Measurements from ENCODE around the gene SENP6.

Gene SENP6

GRCh38 chr6:75747152-75747992 is 145.7 kb downstream of the SENP6 start:
- no peak for ATAC-seq
- TF ChIP-seq, protein P1, sequence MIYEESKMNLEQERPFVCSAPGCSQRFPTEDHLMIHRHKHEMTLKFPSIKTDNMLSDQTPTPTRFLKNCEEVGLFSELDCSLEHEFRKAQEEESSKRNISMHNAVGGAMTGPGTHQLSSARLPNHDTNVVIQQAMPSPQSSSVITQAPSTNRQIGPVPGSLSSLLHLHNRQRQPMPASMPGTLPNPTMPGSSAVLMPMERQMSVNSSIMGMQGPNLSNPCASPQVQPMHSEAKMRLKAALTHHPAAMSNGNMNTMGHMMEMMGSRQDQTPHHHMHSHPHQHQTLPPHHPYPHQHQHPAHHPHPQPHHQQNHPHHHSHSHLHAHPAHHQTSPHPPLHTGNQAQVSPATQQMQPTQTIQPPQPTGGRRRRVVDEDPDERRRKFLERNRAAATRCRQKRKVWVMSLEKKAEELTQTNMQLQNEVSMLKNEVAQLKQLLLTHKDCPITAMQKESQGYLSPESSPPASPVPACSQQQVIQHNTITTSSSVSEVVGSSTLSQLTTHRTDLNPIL (CRISPR knock-in tag; IDR thresholded peaks at IDR 0.05; ENCODE audit: low read depth), result no peak

DNA sequence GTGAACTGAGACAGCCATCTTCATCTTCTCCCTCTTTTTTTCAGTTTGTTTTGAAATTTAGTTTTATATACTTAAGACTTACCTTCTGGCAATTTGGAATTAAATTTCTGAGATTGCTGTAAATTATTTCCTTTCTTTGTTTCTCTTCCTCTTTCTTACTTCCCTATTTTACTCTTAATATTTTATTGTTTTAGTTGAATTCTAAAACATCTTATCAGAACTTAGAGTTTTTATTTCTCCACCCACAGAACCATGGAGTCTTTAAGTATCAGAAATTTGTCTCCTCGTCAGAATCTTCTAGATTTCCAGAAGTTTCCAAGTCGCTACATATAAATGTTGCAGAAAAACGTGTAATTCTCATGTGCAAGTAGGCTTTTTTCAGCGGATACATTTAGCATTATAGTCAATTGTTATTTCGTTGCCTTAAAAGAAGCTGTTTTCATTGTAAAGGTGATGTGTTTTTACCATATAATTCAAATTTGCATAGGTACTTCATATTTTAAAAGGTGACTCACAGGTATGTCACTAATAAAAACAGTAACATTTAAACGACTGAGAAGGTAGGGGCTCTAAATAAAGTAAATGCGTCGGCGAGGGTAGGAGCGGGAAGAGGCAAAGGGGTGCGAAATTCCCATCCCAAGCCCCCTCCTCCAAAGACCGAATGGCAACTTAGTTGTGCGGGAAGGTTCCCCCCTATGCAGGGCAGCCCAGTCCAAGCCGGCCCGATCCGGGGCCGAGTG is 146.5 kb downstream of the SENP6 start:
- ATAC-seq, result peak; percentile 74
- TF ChIP-seq TSHZ2 (CRISPR knock-in tag; IDR thresholded peaks at IDR 0.05), result no peak
- no peak for TF ChIP-seq POU6F1 (CRISPR knock-in tag; IDR thresholded peaks at IDR 0.05; ENCODE audit: borderline replicate concordance, low read depth)
- TF ChIP-seq ISL1 (CRISPR knock-in tag; IDR thresholded peaks at IDR 0.05), result no peak
- TF ChIP-seq, protein P2, sequence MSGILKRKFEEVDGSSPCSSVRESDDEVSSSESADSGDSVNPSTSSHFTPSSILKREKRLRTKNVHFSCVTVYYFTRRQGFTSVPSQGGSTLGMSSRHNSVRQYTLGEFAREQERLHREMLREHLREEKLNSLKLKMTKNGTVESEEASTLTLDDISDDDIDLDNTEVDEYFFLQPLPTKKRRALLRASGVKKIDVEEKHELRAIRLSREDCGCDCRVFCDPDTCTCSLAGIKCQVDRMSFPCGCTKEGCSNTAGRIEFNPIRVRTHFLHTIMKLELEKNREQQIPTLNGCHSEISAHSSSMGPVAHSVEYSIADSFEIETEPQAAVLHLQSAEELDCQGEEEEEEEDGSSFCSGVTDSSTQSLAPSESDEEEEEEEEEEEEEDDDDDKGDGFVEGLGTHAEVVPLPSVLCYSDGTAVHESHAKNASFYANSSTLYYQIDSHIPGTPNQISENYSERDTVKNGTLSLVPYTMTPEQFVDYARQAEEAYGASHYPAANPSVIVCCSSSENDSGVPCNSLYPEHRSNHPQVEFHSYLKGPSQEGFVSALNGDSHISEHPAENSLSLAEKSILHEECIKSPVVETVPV (CRISPR knock-in tag; IDR thresholded peaks at IDR 0.05), result no peak

GRCh38 chr6:75748743-75749538 is 147.3 kb downstream of the SENP6 start, which contains the start of gene MYO6:
Gene MYO6 (plus strand): TSS chr6:75749239. CDS start chr6:75817548, 68,309 bp downstream.
- TF ChIP-seq RARB (CRISPR knock-in tag; IDR thresholded peaks at IDR 0.05) (no peak), ZC3H10 (CRISPR knock-in tag; IDR thresholded peaks at IDR 0.05) (0 out of 2 replicates have a peak, but pooled peaks have one; percentile 10)
- peak; percentile 87 for ATAC-seq

GRCh38 chr6:75751443-75751842 is 149.8 kb downstream of the SENP6 start:
- ATAC-seq, result no peak
- no peak for TF ChIP-seq TOX (CRISPR knock-in tag; IDR thresholded peaks at IDR 0.05; ENCODE audit: borderline replicate concordance)
- TF ChIP-seq, protein P2 (CRISPR knock-in tag; IDR thresholded peaks at IDR 0.05), result no peak
- TF ChIP-seq SNAI2 (CRISPR knock-in tag; IDR thresholded peaks at IDR 0.05), result no peak
- TF ChIP-seq ZFP30 (CRISPR knock-in tag; IDR thresholded peaks at IDR 0.05), result no peak

GRCh38 chr6:75752365-75752764 is 150.7 kb downstream of the SENP6 start:
- no peak for ATAC-seq
- TF ChIP-seq BACH2 (CRISPR knock-in tag; IDR thresholded peaks at IDR 0.05; ENCODE audit: borderline replicate concordance) (no peak), RARB (CRISPR knock-in tag; IDR thresholded peaks at IDR 0.05) (no peak), CSDC2 (CRISPR knock-in tag; IDR thresholded peaks at IDR 0.05) (no peak), ZNF565 (CRISPR knock-in tag; conservative IDR thresholded peaks at IDR 0.05; ENCODE audit: low read depth) (no peak), SNAI2 (CRISPR knock-in tag; IDR thresholded peaks at IDR 0.05) (no peak), TOX (CRISPR knock-in tag; IDR thresholded peaks at IDR 0.05; ENCODE audit: borderline replicate concordance) (no peak), POU6F1 (CRISPR knock-in tag; IDR thresholded peaks at IDR 0.05; ENCODE audit: borderline replicate concordance, low read depth) (no peak), ZFP3 (CRISPR knock-in tag; IDR thresholded peaks at IDR 0.05) (no peak), ESRRG (CRISPR knock-in tag; IDR thresholded peaks at IDR 0.05) (no peak), ARNTL (CRISPR knock-in tag; IDR thresholded peaks at IDR 0.05; ENCODE audit: borderline replicate concordance, low read depth) (no peak), PPARA (CRISPR knock-in tag; IDR thresholded peaks at IDR 0.05; ENCODE audit: borderline replicate concordance) (no peak), TCF4 (CRISPR knock-in tag; IDR thresholded peaks at IDR 0.05; ENCODE audit: borderline replicate concordance) (no peak), OSR1 (CRISPR knock-in tag; IDR thresholded peaks at IDR 0.05) (no peak)
